Neural cell (in vitro differentiated cells): ENCODE data around the gene RFNG. TPM values are rescaled to one million over a fixed set of nuclear protein-coding genes. Genes with fewer than 3 reads are reported as not detected.

Experiments used
- H2AFZ ChIP-seq: fragments of 200-600, 300-800 bp; sonication (generic), shearing (Covaris generic); 2 replicates; pipeline ENCODE4 v1.6.0; 2014; ENCODE audit warnings: low read depth, mild to moderate bottlenecking, antibody characterized with exemption, low read length, moderate library complexity
- H3F3A ChIP-seq: fragments of 200-600 bp; shearing (Covaris generic); 2 replicates; pipeline ENCODE4 v1.6.1; 2016; ENCODE audit warnings: mild to moderate bottlenecking, moderate library complexity, mixed read lengths, antibody characterized with exemption, low read length; ENCODE audit not compliant: insufficient read depth, poor library complexity, severe bottlenecking
- H3K27ac ChIP-seq: fragments of 200-600, 300-800 bp; sonication (generic), shearing (Covaris generic); 2 replicates; pipeline ENCODE4 v1.5.1; 2014; ENCODE audit warnings: mild to moderate bottlenecking, low read length, moderate library complexity
- H3K27me3 ChIP-seq: fragments of 300-800, 200-600 bp; sonication (generic), shearing (Covaris generic); 2 replicates; pipeline ENCODE4 v1.6.0; 2014; ENCODE audit warnings: mild to moderate bottlenecking, low read depth, low read length, moderate library complexity; ENCODE audit not compliant: insufficient read depth
- H3K36me3 ChIP-seq: fragments of 300-800, 200-600 bp; sonication (generic), shearing (Covaris generic); 2 replicates; pipeline ENCODE4 v1.5.1; 2014; ENCODE audit warnings: mild to moderate bottlenecking, antibody characterized with exemption, low read length, moderate library complexity; ENCODE audit not compliant: insufficient read depth
- H3K4me2 ChIP-seq: fragments of 300-800, 200-600 bp; sonication (generic), shearing (Covaris generic); 2 replicates; pipeline ENCODE4 v1.6.0; 2014; ENCODE audit warnings: mild to moderate bottlenecking, low read length
- H3K4me3 ChIP-seq: fragments of 300-800, 200-600 bp; sonication (generic), shearing (Covaris generic); 2 replicates; pipeline ENCODE4 v1.5.1; 2014; ENCODE audit warnings: mild to moderate bottlenecking, low read length, moderate library complexity
- H3K79me2 ChIP-seq: fragments of 200-600 bp; shearing (Covaris generic); replicated peaks from 2 replicates; pipeline ENCODE4 v1.6.0; 2014; ENCODE audit warnings: mild to moderate bottlenecking, low read length, moderate library complexity; ENCODE audit not compliant: insufficient read depth
- H3K9ac ChIP-seq: fragments of 300-800, 200-600 bp; sonication (generic), shearing (Covaris generic); 2 replicates; pipeline ENCODE4 v1.6.1; 2016; ENCODE audit warnings: mild to moderate bottlenecking, low read length, mixed read lengths
- H3K9me2 ChIP-seq: fragments of 200-600 bp; shearing (Covaris generic); 2 replicates; pipeline ENCODE4 v1.6.1; 2016; ENCODE audit warnings: mild to moderate bottlenecking, low read length, mixed read lengths; ENCODE audit not compliant: insufficient read depth
- H3K9me3 ChIP-seq: fragments of 200-600, 300-800 bp; sonication (generic), shearing (Covaris generic); 2 replicates; pipeline ENCODE4 v1.6.1; 2016; ENCODE audit warnings: mild to moderate bottlenecking, mixed run types, low read length, moderate library complexity, mixed read lengths
- H4K20me1 ChIP-seq: fragments of 200-600 bp; shearing (Covaris generic); 2 replicates; pipeline ENCODE4 v1.6.1; 2016; ENCODE audit warnings: mild to moderate bottlenecking, mixed run types; ENCODE audit not compliant: insufficient read depth
- EP300 ChIP-seq: fragments of 450-650 bp; conservative IDR thresholded peaks from 2 replicates; pipeline ENCODE4 v1.6.1; 2014; ENCODE audit warnings: antibody characterized with exemption, mild to moderate bottlenecking, moderate library complexity; ENCODE audit not compliant: poor library complexity, severe bottlenecking
- EZH2 ChIP-seq: fragments of 200-600, 300-800 bp; shearing (Covaris generic), sonication (generic); IDR thresholded peaks from 2 replicates; pipeline ENCODE4 v1.6.1; 2014; ENCODE audit warnings: antibody characterized with exemption, low read length, borderline replicate concordance, mild to moderate bottlenecking; ENCODE audit not compliant: insufficient read depth, poor library complexity, severe bottlenecking
- MXI1 ChIP-seq: fragments of 450-650 bp; conservative IDR thresholded peaks from 2 replicates; pipeline ENCODE4 v1.6.1; 2014; ENCODE audit warnings: antibody characterized with exemption, mild to moderate bottlenecking; ENCODE audit not compliant: poor library complexity, severe bottlenecking
- POLR2AphosphoS5 ChIP-seq: IDR thresholded peaks from 2 replicates; pipeline ENCODE4 v1.6.1; 2012
- RAD21 ChIP-seq: fragments of 450-650 bp; conservative IDR thresholded peaks from 2 replicates; pipeline ENCODE4 v1.6.1; 2014; ENCODE audit warnings: antibody characterized with exemption, mild to moderate bottlenecking, moderate library complexity
- REST ChIP-seq: IDR thresholded peaks from 2 replicates; pipeline ENCODE4 v1.6.1; 2012; ENCODE audit warnings: borderline replicate concordance
- SMC3 ChIP-seq: fragments of 450-650 bp; conservative IDR thresholded peaks from 2 replicates; pipeline ENCODE4 v1.6.1; 2014; ENCODE audit warnings: antibody characterized with exemption, mild to moderate bottlenecking, moderate library complexity; ENCODE audit not compliant: poor library complexity
- TAF1 ChIP-seq: IDR thresholded peaks from 2 replicates; pipeline ENCODE4 v1.6.1; 2012; ENCODE audit warnings: low read depth
- polyA plus RNA-seq: library from polyadenylated mRNA; depleted of rRNA; stranded (reverse); fragments of >200 nt; gene quantifications from 2 replicates; pipeline ENCODE4 v1.2.3, GENCODE V29; 2014
- TF ChIP-seq, protein P1 (sequence below): fragments of 450-650 bp; IDR thresholded peaks from 2 replicates; pipeline ENCODE4 v1.5.1; 2014; ENCODE audit warnings: antibody characterized with exemption, mild to moderate bottlenecking, moderate library complexity; ENCODE audit not compliant: poor library complexity, severe bottlenecking

RFNG gene
- polyA plus RNA-seq, 1 donor from 2014 or later: 176 TPM

GRCh38 chr17:82090549-82091263 lies 39.1 kb upstream of the RFNG start:
- H2AFZ ChIP-seq: no peak overlapping the region
- TF ChIP-seq POLR2AphosphoS5: no peak
- TF ChIP-seq REST: no peak
- no peak for TF ChIP-seq MXI1
- no peak for TF ChIP-seq RAD21
- no peak for TF ChIP-seq EP300
- TF ChIP-seq, protein P1, sequence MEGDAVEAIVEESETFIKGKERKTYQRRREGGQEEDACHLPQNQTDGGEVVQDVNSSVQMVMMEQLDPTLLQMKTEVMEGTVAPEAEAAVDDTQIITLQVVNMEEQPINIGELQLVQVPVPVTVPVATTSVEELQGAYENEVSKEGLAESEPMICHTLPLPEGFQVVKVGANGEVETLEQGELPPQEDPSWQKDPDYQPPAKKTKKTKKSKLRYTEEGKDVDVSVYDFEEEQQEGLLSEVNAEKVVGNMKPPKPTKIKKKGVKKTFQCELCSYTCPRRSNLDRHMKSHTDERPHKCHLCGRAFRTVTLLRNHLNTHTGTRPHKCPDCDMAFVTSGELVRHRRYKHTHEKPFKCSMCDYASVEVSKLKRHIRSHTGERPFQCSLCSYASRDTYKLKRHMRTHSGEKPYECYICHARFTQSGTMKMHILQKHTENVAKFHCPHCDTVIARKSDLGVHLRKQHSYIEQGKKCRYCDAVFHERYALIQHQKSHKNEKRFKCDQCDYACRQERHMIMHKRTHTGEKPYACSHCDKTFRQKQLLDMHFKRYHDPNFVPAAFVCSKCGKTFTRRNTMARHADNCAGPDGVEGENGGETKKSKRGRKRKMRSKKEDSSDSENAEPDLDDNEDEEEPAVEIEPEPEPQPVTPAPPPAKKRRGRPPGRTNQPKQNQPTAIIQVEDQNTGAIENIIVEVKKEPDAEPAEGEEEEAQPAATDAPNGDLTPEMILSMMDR: no peak
- no peak for TF ChIP-seq SMC3
- no peak for TF ChIP-seq EZH2
- no peak for TF ChIP-seq TAF1
- H3K9me3 ChIP-seq: no peaks in the 10 kb centered on the region
- H3K36me3 ChIP-seq: no peaks in the 10 kb centered on the region
- H4K20me1 ChIP-seq: no peaks in the 10 kb centered on the region
- H3K4me3 ChIP-seq: no peak overlapping the region
- H3K4me2 ChIP-seq: no peak overlapping the region
- H3K9ac ChIP-seq: no peak overlapping the region
- H3F3A ChIP-seq: no peaks in the 10 kb centered on the region
- no peaks in the 10 kb centered on the region for H3K9me2 ChIP-seq
- H3K27ac ChIP-seq: no peak overlapping the region
- no peaks in the 10 kb centered on the region for H3K27me3 ChIP-seq
- peaks cover 9% of the 10 kb centered on the region for H3K79me2 ChIP-seq

GRCh38 chr17:82089723-82090548 lies 38.3 kb upstream of the RFNG start:
- H2AFZ ChIP-seq: no peak overlapping the region
- H4K20me1 ChIP-seq: no peaks in the 10 kb centered on the region
- no peak overlapping the region for H3K4me3 ChIP-seq
- no peak for TF ChIP-seq RAD21
- no peak for TF ChIP-seq EP300
- no peak for TF ChIP-seq MXI1
- TF ChIP-seq TAF1: no peak
- TF ChIP-seq SMC3: no peak
- no peak for TF ChIP-seq REST
- TF ChIP-seq POLR2AphosphoS5: no peak
- TF ChIP-seq, protein P1: no peak
- TF ChIP-seq EZH2: no peak
- H3K27me3 ChIP-seq: no peaks in the 10 kb centered on the region
- H3K9ac ChIP-seq: no peak overlapping the region
- H3K4me2 ChIP-seq: no peak overlapping the region
- peaks cover under 1% of the 10 kb centered on the region for H3K79me2 ChIP-seq
- H3K27ac ChIP-seq: no peak overlapping the region
- H3K36me3 ChIP-seq: no peaks in the 10 kb centered on the region
- H3K9me3 ChIP-seq: no peaks in the 10 kb centered on the region
- H3F3A ChIP-seq: no peaks in the 10 kb centered on the region
- no peaks in the 10 kb centered on the region for H3K9me2 ChIP-seq
